MM.1S (cell line): Measurements from ENCODE around the gene GSE1.

ENCODE experiments used
- DNase-seq: peaks from one replicate; pipeline ENCODE4 v3.0.0-alpha.2; 2015
- H2AFZ ChIP-seq: fragments of 300-600 bp; sonication (generic); 2 replicates; pipeline ENCODE4 v1.6.0; 2016; ENCODE audit warnings: antibody characterized with exemption, low read length
- H3F3A ChIP-seq: fragments of 300-600 bp; sonication (generic); 2 replicates; pipeline ENCODE4 v1.6.1; 2016; ENCODE audit warnings: mild to moderate bottlenecking, antibody characterized with exemption, low read length, moderate library complexity, mixed read lengths; ENCODE audit not compliant: insufficient read depth
- H3K27ac ChIP-seq: fragments of 300-600 bp; sonication (generic); 2 replicates; pipeline ENCODE4 v1.5.1; 2016; ENCODE audit warnings: mild to moderate bottlenecking, low read length
- H3K27me3 ChIP-seq: fragments of 300-600 bp; sonication (generic); replicated peaks from 2 replicates; pipeline ENCODE4 v1.6.0; 2016; ENCODE audit warnings: low read length; ENCODE audit not compliant: insufficient read depth
- H3K36me3 ChIP-seq: fragments of 300-600 bp; sonication (generic); replicated peaks from 2 replicates; pipeline ENCODE4 v1.6.1; 2016; ENCODE audit warnings: mild to moderate bottlenecking, low read length, mixed read lengths; ENCODE audit not compliant: insufficient read depth
- H3K4me1 ChIP-seq: fragments of 300-600 bp; sonication (generic); 2 replicates; pipeline ENCODE4 v1.6.1; 2016; ENCODE audit warnings: low read length, mixed read lengths
- H3K4me2 ChIP-seq: fragments of 300-600 bp; sonication (generic); 2 replicates; pipeline ENCODE4 v1.6.0; 2016; ENCODE audit warnings: low read depth, low read length
- H3K4me3 ChIP-seq: fragments of 300-600 bp; sonication (generic); 2 replicates; pipeline ENCODE4 v1.5.1; 2016; ENCODE audit warnings: low read length, mixed read lengths
- H3K79me2 ChIP-seq: fragments of 300-600 bp; sonication (generic); 2 replicates; pipeline ENCODE4 v1.6.1; 2016; ENCODE audit warnings: mixed run types, low read length, mixed read lengths
- H3K9ac ChIP-seq: fragments of 300-600 bp; sonication (generic); 2 replicates; pipeline ENCODE4 v1.6.1; 2016; ENCODE audit warnings: low read length, mixed read lengths
- H3K9me2 ChIP-seq: fragments of 300-600 bp; sonication (generic); replicated peaks from 2 replicates; pipeline ENCODE4 v1.6.1; 2016; ENCODE audit warnings: mild to moderate bottlenecking, low read length, mixed read lengths; ENCODE audit not compliant: insufficient read depth
- H3K9me3 ChIP-seq: fragments of 300-600 bp; sonication (generic); replicated peaks from 2 replicates; pipeline ENCODE4 v1.6.1; 2016; ENCODE audit warnings: mild to moderate bottlenecking, low read length, mixed read lengths; ENCODE audit not compliant: insufficient read depth
- H4K20me1 ChIP-seq: fragments of 300-600 bp; sonication (generic); 2 replicates; pipeline ENCODE4 v1.6.1; 2016; ENCODE audit warnings: mild to moderate bottlenecking, low read length, moderate library complexity, mixed read lengths; ENCODE audit not compliant: insufficient read depth
- CTCF ChIP-seq: fragments of 300-600 bp; sonication (generic); IDR thresholded peaks from 2 replicates; pipeline ENCODE4 v1.5.1; 2016; ENCODE audit warnings: antibody characterized with exemption, low read length, mixed read lengths
- EZH2 ChIP-seq: fragments of 300-600 bp; sonication (generic); optimal IDR thresholded peaks from 2 replicates; pipeline ENCODE3; 2017; ENCODE audit warnings: low read depth, mild to moderate bottlenecking, antibody characterized with exemption, low read length, mixed read lengths
- EZH2phosphoT487 ChIP-seq: fragments of 300-600 bp; sonication (generic); IDR thresholded peaks from 2 replicates; pipeline ENCODE4 v1.6.1; 2018; ENCODE audit warnings: antibody characterized with exemption, low read length

Gene GSE1

GRCh38 chr16:85683363-85683762, 70.2 kb downstream of the GSE1 start:
- Histone ChIP-seq H3K4me2 (no peak overlapping the region), H3K36me3 (no peaks in the 10 kb centered on the region; the same call in 1 of the 2 replicates)
- TF ChIP-seq CTCF (no peak), EZH2 (no peak), EZH2phosphoT487 (no peak)

DNA sequence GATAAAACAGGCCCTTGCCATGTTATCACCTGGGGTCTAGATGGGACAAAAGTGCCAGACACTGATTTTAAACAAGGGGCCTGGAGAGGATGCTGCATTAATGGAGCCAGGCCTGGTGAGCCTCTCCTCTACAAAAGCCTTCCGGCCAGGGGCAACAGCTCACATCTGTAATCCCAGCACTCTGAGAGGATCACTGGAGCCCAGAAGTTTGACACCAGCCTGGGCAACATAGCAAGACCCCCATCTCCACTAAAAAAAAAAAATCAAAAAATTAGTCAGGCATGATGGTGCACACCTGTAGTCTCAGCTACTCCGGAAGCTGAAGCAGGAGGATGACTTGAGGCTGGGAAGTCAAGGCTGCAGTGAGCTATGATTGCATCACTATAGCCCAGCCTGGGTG, 72.1 kb downstream of the GSE1 start:
- Histone ChIP-seq H4K20me1 (no peaks in the 10 kb centered on the region), H3K27ac (no peak overlapping the region), H2AFZ (no peak overlapping the region), H3F3A (no peaks in the 10 kb centered on the region), H3K36me3 (no peaks in the 10 kb centered on the region; the same call in 1 of the 2 replicates), H3K9ac (no peak overlapping the region), H3K9me2 (no peaks in the 10 kb centered on the region), H3K4me2 (no peak overlapping the region), H3K27me3 (no peaks in the 10 kb centered on the region), H3K4me3 (no peak overlapping the region), H3K9me3 (no peaks in the 10 kb centered on the region), H3K79me2 (peaks cover 28% of the 10 kb centered on the region), H3K4me1 (no peaks in the 10 kb centered on the region)
- no peak for TF ChIP-seq EZH2phosphoT487
- no peak for TF ChIP-seq CTCF
- TF ChIP-seq EZH2 = no peak
- DNase-seq = no peak

More at GRCh38 chr16:85683363-85683762, 70.2 kb downstream of the GSE1 start:
- H3K4me3 ChIP-seq = no peak overlapping the region
- H3K27me3 ChIP-seq = no peaks in the 10 kb centered on the region
- H3K79me2 ChIP-seq = peaks cover 28% of the 10 kb centered on the region
- no peak overlapping the region for H2AFZ ChIP-seq
- no peaks in the 10 kb centered on the region for H3K9me2 ChIP-seq
- no peaks in the 10 kb centered on the region for H4K20me1 ChIP-seq
- no peaks in the 10 kb centered on the region for H3K9me3 ChIP-seq
- no peak overlapping the region for H3K27ac ChIP-seq
- H3F3A ChIP-seq = no peaks in the 10 kb centered on the region
- no peak overlapping the region for H3K9ac ChIP-seq
- no peaks in the 10 kb centered on the region for H3K4me1 ChIP-seq
- no peak for DNase-seq

DNA sequence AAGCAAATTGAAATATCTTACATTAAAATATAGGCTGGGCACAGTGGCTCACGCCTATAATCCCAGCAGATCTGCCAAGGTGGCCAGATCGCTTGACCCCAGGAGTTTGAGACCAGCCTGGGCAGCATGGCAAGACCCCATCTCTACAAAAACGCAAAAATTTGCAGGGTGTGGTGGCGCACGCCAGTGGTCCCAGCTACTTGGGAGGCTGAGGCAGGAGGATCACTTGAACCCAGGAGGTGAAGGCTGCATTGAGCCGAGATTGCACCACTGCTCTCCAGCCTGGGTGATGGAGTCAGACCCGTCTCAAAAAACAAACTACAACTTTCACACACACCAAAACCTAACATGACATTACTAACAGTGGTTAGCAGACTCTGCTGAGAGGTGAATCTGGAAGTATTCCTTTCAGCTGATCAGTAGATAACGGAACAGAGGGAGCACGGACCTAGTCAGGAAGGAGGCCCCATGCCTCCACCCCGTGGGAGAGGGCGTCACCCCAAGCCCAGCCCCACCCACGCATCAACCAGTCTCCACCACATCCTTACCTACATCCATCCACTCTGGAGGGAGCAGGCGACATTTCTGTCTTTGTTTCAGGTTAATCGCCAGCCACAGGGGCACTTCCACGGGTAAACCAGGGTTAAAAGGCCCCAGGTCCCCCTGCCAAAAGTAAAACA, 73.9 kb downstream of the GSE1 start:
- Histone ChIP-seq H2AFZ (no peak overlapping the region), H3K36me3 (no peaks in the 10 kb centered on the region; the same call in 1 of the 2 replicates), H3F3A (no peaks in the 10 kb centered on the region), H3K9me2 (no peaks in the 10 kb centered on the region), H3K27me3 (no peaks in the 10 kb centered on the region), H3K9me3 (no peaks in the 10 kb centered on the region), H3K9ac (no peak overlapping the region), H3K79me2 (peaks cover 28% of the 10 kb centered on the region), H3K4me3 (no peak overlapping the region; the same call in 1 of the 2 replicates), H3K4me1 (no peaks in the 10 kb centered on the region), H4K20me1 (no peaks in the 10 kb centered on the region), H3K4me2 (peak overlapping the region; percentile 49; the same call in 1 of the 2 replicates), H3K27ac (no peak overlapping the region)
- TF ChIP-seq EZH2phosphoT487 (no peak), CTCF (no peak), EZH2 (no peak)
- no peak for DNase-seq
